PFSK-1 (cell line): ENCODE data around the gene FAM241A. TPM values are rescaled to one million over a fixed set of nuclear protein-coding genes. Genes with fewer than 3 reads are reported as not detected.

Experiments used
- FOXP2 ChIP-seq: optimal IDR thresholded peaks from 2 replicates; pipeline ENCODE3; 2011; ENCODE audit warnings: borderline replicate concordance, control low read depth, inconsistent platforms; ENCODE audit not compliant: insufficient read depth; ENCODE audit errors: extremely low read length, extremely low read depth
- POLR2AphosphoS5 ChIP-seq: IDR thresholded peaks from 2 replicates; pipeline ENCODE4 v1.6.1; 2012; ENCODE audit warnings: low read depth, mild to moderate bottlenecking, control low read depth, low read length, moderate library complexity
- SIN3A ChIP-seq: IDR thresholded peaks from 2 replicates; pipeline ENCODE4 v1.6.1; 2012; ENCODE audit warnings: mild to moderate bottlenecking, low read length, moderate library complexity, borderline replicate concordance; ENCODE audit not compliant: insufficient read depth
- TAF1 ChIP-seq: IDR thresholded peaks from 2 replicates; pipeline ENCODE4 v1.6.1; 2012; ENCODE audit warnings: low read length, control low read depth, borderline replicate concordance; ENCODE audit not compliant: insufficient read depth
- polyA plus RNA-seq: library from polyadenylated mRNA; unstranded; fragments of >200 nt; gene quantifications from one replicate; pipeline ENCODE4 v1.2.1, GENCODE V29; 2012; ENCODE audit warnings: low read depth, missing spikeins; ENCODE audit not compliant: insufficient read length
- TF ChIP-seq, protein P1 (sequence below), 2 experiments: IDR thresholded peaks; 2 replicates each; pipeline versions ENCODE4 v1.6.1 to v1.8.0; 2011 to 2012; ENCODE audit warnings: low read depth in 2 of 2, low read length in 2 of 2, control low read depth in 1 of 2, inconsistent platforms in 1 of 2, mild to moderate bottlenecking in 1 of 2, moderate library complexity in 1 of 2; ENCODE audit not compliant: insufficient read depth in 1 of 2

FAM241A gene
- 2.1 TPM for polyA plus RNA-seq

- TF ChIP-seq TAF1: 0 out of 2 replicates have a peak, but pooled peaks have one; percentile 35
- TF ChIP-seq, protein P1, sequence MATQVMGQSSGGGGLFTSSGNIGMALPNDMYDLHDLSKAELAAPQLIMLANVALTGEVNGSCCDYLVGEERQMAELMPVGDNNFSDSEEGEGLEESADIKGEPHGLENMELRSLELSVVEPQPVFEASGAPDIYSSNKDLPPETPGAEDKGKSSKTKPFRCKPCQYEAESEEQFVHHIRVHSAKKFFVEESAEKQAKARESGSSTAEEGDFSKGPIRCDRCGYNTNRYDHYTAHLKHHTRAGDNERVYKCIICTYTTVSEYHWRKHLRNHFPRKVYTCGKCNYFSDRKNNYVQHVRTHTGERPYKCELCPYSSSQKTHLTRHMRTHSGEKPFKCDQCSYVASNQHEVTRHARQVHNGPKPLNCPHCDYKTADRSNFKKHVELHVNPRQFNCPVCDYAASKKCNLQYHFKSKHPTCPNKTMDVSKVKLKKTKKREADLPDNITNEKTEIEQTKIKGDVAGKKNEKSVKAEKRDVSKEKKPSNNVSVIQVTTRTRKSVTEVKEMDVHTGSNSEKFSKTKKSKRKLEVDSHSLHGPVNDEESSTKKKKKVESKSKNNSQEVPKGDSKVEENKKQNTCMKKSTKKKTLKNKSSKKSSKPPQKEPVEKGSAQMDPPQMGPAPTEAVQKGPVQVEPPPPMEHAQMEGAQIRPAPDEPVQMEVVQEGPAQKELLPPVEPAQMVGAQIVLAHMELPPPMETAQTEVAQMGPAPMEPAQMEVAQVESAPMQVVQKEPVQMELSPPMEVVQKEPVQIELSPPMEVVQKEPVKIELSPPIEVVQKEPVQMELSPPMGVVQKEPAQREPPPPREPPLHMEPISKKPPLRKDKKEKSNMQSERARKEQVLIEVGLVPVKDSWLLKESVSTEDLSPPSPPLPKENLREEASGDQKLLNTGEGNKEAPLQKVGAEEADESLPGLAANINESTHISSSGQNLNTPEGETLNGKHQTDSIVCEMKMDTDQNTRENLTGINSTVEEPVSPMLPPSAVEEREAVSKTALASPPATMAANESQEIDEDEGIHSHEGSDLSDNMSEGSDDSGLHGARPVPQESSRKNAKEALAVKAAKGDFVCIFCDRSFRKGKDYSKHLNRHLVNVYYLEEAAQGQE (IDR thresholded peaks at IDR 0.05; ENCODE audit: insufficient read depth in 1 of 2, low read depth in 2 of 2, low read length in 2 of 2): no peak
- TF ChIP-seq POLR2AphosphoS5: peak; percentile 55
- TF ChIP-seq FOXP2: peak; percentile 73
Measured at GRCh38 chr4:112145326-112145789, at the start of gene FAM241A. TSS of gene FAM241A (plus strand) at chr4:112145454. CDS start at chr4:112145581, 127 bp downstream.

- no peak for TF ChIP-seq POLR2AphosphoS5
- no peak for TF ChIP-seq TAF1
- no peak for TF ChIP-seq FOXP2
- TF ChIP-seq SIN3A: no peak
- TF ChIP-seq, protein P1 (IDR thresholded peaks at IDR 0.05; ENCODE audit: insufficient read depth in 1 of 2, low read depth in 2 of 2, low read length in 2 of 2): no peak
Measured at GRCh38 chr4:112098841-112099530, 46.3 kb upstream of the FAM241A start.

- no peak for TF ChIP-seq SIN3A
Measured at GRCh38 chr4:112099701-112100297, 45.5 kb upstream of the FAM241A start.

DNA sequence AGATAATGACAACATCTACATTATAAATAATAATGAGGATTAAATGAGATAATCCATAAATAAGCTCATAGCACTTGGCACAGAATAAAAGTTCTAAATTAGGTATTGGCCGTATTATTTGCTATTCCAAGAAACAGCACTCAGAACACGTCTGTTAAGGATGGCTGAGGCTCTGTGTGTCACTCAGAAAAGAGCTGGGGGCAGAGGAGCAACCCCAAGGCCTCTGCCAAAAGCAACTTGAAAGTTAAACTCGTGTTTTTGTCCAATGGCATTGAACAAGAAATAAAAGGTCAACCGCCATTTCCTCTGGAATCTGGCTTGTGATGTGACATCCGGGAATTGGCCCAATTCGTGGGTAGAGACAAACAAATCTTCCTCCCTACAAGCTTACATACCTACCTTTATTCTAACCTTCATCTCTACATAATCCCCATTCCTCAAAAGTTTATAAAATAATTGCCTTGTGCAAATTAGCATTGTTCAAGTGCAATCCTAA is 42.3 kb upstream of the FAM241A start:
- TF ChIP-seq, protein P1 (IDR thresholded peaks at IDR 0.05; ENCODE audit: insufficient read depth in 1 of 2, low read depth in 2 of 2, low read length in 2 of 2): no peak
- TF ChIP-seq TAF1 (no peak), SIN3A (no peak), FOXP2 (no peak), POLR2AphosphoS5 (no peak)

GRCh38 chr4:112105201-112105969 is 39.9 kb upstream of the FAM241A start:
- no peak for TF ChIP-seq TAF1
- no peak for TF ChIP-seq FOXP2
- no peak for TF ChIP-seq SIN3A
- TF ChIP-seq, protein P1 (IDR thresholded peaks at IDR 0.05; ENCODE audit: insufficient read depth in 1 of 2, low read depth in 2 of 2, low read length in 2 of 2): no peak
- no peak for TF ChIP-seq POLR2AphosphoS5
